HG03521 (cell line): ENCODE measurements around the gene SNAPC4.
"Not testable (repeated sequence)": the region's sequence is repeated elsewhere in the genome, so short reads cannot be mapped to it uniquely, and the experiment has no call there.

Experiments used
- ATAC-seq: cut with Tn5 transposase; IDR thresholded peaks from one replicate; pipeline ENCODE4 v1.9.1; 2021; ENCODE audit warnings: mild to moderate bottlenecking, moderate library complexity; ENCODE audit not compliant: unreplicated experiment

The SNAPC4 gene

DNA sequence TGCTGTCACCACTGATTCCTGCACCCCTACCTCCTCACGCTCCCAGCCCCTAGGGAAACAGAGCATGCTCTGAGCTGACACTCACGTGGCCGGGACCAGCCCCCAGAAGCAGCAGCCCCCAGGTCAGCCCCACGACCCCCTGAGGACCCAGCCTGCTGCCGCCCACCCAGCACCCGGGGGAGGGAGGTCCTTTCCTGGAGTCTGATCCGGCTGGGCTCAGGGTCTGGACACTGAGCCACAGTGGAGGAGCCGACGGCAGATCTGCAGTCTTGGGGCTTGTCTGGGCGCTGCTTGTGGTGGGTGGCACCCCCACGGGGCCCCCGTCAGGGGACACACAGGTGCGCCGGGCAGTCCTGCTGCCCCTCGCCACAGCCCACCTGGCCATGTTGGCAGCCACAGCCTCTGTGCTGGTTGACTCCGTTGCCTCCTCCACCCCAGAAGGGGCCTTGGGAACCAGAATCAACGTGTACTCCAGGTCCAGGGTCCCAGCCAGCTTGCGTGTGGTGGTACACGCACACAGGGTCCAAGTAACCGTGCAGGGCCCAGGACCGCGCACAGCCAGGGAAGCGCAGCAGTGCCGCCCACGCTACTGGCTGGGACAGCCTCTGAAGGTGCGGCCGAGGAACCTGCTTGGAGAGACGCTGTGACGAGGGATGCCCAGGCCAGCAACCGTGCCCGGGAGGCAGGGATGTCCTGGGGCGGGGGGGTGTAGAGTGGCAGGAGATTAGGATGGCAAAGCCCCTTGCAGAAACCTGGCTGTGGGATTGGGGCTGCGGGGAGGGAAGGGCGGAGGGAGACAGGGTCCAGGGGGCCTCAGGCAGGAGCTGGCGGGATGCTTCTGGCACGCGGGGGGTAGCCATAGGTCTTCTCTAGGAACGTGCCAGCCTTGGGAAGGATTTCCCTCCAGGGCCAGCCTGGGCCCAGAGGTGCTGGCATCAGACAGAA lies 39.9 kb downstream of the SNAPC4 start:
- ATAC-seq = no peak

DNA sequence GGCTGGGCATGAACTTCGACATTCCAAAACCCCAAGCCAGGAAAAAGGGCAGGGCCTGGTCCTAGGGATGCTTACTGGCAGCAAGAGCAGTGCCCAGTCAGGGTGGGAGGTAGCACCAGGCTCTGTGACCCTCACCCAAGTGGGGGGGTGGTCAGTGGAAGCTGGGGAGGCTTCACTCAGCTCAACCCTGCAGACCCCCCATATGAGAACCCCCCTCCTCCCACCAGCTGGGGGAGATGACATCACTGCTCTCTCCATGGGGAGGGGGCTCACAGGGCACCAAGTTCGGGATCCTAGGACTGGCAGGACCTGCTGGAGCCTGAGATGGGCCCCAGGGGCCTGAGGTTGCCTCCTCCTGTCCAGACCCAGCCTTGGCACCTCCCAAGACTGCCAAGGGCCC lies 41.1 kb downstream of the SNAPC4 start:
- no peak for ATAC-seq

DNA sequence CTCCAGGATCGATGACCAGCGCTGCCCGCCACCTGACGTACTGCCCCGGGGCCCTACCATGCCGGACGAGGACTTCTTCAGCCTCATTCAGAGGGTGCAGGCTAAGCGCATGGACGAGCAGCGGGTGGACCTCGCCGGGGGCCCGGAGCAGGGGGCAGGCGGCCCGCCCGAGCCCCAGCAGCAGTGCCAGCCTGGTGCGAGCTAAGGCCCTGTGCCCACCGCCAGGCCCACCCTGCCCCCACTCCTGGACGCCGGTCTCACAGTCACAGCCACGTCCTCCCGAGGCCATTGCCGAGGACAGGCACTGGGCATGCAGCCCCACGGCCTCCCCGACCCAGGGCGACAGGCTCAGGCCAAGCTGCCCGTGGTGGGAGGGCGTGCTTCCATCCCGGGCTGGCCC lies 42.0 kb downstream of the SNAPC4 start:
- no peak for ATAC-seq

DNA sequence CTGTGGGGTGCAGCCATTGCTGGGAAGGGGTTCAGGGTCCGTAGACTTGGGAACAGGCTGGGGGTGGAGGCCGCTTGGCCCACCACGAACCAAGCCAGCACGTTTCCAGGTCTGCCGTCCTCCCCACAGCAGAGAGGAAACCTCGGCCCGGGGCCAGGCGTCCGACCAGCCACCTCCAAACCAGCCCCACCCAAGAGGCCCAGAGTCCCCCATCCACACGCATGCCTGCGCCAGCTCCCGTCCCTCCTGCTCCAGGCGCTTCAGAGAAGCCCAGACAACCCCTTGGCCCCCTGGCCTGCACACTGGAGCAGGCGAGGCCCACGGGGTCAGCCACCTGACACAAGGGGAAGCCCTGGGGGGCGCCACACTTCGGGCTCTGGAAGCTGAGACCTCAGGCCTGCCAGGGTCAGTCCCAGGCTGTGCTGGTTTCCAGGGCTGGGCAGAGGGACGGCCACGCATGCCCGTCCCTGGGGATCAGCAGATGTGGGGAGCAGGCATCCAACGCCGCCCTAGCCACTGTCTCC lies 42.7 kb downstream of the SNAPC4 start:
- no peak for ATAC-seq

DNA sequence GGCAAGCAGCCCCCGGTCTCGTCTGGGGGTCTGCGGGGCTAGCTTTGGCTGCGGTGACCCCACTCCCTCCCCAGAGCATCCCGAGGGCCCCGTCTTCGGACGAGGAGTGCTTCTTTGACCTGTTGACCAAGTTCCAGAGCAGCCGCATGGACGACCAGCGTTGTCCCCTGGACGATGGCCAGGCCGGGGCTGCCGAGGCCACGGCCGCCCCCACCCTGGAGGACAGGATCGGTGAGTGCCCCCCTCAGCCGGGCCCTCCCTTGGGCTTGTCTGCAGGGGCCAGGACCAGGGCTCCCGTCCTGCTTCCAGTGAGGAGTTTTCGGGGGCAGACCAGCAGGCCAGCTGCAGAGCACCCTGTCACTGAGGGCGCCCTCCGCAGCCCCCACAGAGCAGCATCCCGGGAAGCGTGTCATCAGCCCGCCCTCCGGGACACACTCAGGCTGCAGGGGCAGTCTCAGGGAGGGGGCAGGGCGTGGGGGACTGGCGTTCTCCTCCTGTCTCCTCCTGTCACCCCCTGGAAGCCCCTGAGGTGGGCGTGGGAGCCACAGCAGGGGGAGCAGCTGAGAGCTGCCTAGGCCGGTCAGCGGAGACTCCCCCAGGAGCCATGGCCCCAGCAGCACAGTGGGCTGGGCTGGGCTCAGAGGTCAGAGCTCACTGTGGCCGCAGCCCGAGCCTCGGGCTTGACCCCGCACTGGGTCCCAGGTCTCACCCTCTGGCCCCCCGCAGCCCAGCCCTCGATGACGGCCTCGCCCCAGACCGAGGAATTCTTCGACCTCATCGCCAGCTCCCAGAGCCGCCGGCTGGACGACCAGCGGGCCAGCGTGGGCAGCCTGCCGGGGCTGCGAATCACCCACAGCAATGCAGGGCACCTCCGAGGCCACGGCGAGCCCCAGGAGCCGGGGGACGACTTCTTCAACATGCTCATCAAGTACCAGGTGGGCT lies 44.1 kb downstream of the SNAPC4 start:
- ATAC-seq = no peak

DNA sequence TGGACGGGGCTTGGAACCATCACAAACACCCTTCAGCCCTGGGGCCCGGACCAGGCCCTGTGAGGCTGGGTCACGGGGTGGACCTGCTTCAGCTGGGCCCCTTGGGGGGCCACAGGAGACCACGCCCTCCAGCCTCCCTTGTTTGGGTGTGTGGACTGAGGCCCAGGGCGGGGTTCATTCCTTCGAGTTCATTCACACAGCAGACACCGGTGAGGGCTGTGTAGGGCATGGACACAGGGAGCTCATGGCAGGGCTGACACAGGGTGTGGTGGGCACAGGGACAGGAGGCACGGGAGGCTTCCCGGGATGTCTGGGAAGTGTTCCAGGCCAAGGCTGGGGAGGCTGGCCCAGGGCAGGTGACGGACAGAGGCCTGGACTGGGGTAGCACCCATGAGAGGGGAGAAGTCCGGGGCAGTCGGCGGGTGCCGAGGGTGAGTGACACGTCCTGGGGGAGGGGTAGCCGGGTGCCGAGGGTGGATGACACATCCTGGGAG lies 45.3 kb downstream of the SNAPC4 start:
- ATAC-seq = no peak

DNA sequence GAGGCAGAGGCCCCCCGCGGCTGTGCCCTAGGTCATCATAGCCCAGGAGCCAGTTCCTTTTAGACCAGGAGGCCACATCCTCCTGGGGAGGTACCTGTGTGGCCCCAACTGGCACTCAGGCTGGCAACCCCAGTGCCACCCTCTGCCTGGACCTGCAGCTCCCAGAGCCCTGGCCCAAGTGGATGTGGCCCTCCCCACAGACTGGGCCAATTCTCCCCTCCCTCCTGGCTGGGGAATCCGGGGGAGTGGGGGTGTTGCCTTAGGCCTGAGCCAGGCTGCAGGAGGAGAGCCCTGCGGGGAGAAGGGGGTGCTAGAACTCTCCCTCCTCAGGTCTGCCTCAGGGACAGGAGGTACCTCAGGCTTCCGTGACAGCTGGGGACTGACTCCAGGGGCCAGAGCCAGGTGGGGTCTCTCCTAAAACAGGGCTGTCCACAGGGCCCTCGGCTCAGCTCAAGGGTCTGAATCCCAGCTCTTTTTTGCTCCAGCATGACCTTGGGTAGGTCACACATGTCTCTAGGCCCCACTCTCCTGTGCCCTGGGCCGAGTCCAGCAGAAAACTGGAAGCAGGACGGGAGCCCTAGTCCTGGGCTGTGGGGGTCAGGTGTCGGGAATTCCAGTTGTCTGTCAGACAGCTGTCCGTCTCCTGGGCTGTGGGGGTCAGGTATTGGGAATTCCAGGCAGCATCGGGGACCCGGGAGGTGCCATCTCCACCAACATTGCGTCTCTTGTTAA lies 46.0 kb downstream of the SNAPC4 start:
- no peak for ATAC-seq

DNA sequence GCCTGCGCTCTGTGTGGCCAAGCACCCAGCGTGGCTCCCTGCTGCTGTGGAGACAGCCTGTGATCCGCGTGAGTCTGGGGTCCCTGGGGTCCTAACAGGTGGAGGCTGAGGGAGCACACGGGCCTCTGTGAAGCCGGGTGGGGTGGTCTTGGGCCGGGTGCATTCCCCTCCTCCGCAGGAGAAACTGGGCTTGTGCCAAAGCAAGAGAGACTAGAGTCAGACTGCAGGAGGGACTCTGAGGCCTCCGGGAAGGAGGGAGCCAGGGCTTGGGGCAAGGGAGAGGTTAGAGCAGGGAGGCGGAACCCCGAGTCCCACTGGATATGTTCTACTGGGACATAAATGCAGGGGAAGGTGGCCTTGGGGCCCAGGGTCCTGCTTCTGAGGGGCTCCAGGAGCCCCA lies 46.9 kb downstream of the SNAPC4 start:
- no peak for ATAC-seq

DNA sequence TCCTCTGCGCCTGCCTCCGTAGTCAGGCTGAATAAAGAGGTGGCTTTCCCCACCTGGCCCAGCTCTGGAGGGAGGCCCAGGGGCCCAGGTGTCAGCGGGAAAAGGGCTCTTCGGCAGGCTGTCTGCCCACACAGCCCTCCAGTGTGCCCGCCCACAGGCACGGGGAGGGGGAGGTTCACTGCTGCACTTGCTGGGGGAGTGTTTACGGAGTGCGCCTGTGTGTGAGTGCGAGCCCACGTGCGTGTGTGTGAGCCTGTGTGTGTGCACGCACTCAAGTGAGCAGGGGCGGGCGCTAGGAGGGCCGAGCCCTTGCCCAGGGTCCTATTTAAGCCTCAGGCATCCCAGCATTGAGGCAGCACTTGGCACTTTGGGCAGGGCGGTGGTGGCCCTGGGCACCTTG lies 47.3 kb downstream of the SNAPC4 start:
- ATAC-seq = no peak

DNA sequence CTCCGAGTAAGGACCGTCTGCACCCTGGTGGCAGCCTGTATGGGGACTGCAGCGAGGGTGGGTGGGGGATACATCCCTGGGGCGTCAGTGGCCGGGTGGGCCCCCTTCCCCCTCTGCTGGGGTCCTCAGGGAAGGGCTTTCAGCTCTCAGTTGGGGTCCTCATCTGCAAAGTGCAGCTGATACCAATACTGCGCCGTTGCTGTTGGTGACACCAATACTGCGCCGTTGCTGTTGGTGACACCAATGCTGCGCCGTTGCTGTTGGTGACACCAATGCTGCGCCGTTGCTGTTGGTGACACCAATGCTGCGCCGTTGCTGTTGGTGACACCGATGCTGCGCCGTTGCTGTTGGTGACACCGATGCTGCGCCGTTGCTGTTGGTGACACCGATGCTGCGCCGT lies 48.1 kb downstream of the SNAPC4 start:
- ATAC-seq = not testable (repeated sequence)

DNA sequence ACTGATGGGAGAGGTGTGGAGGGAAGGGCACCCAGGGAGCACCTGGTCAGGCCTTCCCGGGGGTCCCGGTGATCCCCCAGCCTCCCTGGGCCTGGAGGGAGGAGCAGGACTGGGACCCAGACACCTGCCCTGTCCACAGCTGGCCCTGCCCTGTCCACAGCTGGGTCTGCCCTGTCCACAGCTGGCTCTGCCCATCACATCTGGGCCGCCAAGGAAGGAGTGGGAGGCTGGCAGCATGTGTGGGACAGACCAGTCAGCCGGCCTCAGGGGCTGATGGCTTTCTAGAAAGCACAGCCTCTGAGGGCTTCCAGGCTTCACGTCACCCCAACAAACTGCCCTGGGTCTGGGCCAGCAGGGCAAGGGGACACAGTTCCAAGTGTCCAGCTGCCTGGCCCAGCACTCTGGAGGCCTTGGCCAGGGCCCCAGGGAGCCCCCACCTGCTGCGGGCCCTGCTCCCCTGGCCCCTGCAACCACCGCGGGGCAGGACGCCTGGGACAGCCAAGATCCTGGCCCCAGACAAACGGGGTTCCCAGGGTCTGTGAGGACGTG lies 48.6 kb downstream of the SNAPC4 start:
- ATAC-seq = no peak
